HG03469 (cell line): Measurements from ENCODE around the gene VSTM2B.

Experiments used
- ATAC-seq: cut with Tn5 transposase; IDR thresholded peaks from one replicate; pipeline ENCODE4 v1.9.1; 2021; ENCODE audit warnings: mild to moderate bottlenecking, moderate library complexity, moderate number of reproducible peaks; ENCODE audit not compliant: unreplicated experiment

The VSTM2B gene

DNA sequence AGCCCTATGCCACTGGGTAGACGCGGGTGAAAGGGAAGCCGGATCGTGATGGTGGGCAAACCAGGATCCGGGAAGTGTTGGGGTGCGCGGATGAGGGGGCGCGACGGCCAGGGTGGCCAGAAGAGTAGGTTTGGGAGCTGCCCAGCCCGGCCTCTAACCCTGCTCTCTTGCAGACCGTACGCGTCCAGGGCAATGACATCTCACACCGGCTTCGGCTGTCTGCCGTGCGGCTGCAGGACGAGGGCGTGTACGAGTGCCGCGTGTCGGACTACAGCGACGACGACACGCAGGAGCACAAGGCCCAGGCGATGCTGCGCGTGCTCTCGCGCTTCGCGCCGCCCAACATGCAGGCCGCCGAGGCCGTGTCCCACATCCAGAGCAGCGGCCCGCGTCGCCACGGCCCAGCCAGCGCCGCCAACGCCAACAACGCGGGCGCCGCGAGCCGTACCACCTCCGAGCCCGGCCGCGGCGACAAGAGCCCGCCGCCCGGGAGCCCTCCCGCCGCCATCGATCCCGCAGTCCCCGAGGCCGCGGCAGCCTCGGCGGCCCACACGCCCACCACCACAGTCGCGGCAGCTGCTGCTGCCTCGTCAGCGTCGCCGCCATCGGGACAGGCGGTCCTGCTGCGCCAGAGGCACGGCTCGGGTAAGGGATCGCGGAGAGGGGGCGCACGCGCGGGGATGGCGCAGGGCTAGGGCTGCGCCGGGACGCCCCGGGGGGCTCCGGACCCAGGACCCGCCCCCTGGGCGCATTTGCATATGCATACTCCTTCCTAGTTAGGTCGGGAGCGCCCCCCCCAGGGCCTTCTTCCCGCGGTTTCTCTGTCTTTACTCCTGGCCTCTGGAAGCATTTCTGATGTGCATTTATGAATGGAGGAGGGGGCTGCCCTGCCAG, 4.1 kb downstream of the VSTM2B start:
- no peak for ATAC-seq

DNA sequence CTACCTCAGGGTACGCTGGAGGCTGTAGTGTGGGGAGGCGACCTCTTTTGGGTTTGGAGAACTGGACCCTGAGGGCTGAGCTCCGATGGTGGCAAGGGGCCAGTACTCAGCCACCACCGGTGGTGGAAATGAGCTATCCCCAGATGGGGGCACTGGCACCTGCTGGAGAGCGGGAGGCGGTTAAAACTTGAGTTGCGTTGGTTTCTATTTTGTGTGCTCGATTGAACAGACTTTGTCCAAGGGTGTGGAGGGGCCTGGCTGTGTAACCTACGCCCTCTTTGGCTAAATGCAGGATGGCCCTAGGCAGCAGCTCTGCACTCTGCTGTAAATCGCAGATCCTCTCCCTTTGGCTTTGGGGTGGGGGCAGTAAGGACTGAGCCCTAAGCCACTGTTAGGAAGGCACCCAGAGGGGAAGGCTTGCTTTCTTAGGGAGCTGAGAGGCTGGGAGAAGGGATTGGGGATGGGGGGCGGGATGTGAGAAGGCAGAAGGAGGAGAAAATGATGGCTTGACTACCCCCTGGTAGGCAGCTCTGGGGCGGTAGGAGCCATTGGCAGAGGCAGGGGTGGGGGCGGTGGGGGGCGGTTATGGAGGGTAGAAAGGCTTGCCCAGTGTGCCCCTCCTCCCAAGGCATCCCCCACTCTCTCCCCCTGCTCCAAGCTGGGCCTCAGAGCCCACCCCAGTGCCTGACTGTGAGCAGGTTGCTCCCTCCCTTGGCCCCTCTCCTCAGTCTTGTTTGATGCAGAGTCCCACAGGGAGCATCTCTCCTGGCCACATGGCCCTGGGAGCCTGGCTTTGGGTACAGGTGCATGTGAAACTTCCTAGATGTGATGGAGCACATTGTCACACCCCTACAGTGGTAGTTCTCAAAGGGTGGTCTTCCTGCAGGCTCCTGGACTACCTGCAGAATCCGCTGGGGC, 5.0 kb downstream of the VSTM2B start:
- no peak for ATAC-seq

DNA sequence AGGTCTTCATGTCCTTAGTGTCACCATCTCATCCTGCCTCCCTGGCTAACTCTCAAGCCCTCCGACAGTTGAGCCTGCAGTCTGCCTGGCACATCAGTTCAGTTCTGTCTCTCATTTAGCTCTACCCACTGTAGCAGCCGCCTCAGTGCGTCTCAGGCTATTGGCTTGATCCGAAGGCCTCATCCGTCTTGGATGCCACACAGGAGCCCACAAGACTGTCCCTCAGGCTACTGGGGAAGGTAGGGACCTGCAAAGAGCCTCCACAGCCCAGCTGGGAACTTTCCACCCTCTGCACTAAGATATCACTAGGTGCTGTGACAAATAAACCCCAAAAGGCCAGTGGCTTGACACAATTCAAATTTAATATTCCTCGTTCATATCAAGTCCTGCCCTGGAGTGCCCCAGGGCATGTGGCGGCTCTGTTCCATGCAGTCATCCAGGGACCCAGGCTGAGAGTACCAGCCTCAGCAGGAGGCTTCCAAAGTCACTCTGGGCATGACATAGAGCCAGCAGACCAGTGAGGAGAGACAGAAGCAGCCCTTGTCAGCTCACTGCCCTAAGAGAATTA, 5.7 kb downstream of the VSTM2B start:
- ATAC-seq, result no peak

DNA sequence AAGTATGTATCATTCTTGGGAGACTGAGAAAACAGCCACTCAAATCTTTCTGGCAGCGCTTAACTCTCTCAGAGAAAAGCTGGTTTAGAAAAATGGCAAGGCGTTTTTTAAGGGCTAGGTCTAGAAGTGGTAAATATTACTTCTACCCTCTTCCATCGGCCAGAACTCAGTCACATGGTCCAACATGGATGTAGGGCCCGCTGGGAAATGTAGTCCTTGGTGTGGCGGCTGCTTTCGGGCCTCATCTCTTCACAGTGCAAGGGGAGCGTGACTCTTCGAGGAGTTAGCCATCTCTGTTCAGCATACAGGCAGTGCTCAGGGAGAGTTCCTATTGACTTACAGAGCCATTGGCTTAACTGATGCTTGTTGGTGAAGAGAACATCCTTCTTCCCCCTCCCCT, 6.3 kb downstream of the VSTM2B start:
- no peak for ATAC-seq

DNA sequence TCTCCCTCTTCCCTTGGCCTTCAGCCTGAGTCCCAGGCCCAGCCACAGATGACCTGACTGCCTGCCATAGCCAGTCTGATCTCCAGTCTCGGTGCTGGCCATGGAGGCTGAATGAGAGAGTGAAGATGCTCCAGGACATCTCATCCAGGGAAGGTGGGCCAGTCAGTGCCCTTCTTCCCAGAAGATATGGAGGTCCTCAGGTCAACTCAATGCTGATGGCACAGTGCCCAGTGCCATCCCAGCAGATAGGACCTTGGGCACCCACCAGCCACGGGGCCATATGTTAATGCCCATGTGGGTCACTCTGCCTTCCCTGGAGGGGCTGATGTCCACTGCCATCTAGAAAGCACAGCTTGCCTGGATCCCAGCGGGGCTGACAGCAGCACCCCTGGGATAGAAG, 7.2 kb downstream of the VSTM2B start:
- no peak for ATAC-seq

DNA sequence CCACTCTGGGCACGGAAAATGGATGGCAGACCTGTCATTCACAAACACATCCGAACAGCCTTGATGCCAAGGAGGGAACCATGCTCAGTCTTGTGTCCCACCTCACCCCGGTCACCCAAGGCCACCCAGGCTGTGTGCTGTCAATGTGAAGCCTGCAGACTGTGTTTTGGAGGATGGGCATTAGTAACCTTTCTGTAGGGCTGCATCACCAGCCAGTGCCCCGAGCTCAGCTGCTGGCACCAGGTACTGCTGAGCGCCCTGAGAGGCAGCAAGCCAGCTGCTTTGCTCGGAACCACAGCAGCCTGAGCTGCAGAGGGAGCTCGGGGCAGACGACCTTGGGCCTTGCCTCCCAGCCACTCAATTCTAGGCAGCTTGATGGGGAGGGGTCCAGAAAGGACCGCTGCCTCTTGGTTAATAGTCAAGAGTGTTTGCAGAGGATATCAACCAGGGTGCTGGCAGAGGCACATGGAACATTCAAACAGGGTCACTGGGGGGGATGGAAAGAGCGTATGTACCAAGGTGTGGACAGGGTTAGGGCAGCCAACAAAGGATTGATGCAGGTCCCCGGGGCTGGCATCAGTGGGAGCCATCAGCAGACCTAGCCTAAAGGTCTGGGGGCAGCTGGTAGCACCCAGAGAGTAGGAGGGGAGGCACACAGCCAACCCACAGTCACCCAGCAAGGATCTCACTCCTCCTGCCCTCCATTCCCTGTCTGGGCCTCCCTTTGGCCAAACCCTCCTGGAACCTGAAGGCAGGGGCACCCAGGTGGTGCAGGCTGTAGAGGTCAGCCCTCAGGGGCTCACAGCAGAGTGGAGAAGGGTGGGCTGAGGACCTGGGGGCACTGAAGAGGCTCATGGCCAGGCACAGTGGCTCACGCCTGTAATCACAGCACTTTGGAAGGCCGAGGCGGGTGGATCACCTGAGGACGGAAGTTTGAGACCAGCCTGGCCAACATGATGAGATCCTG, 8.1 kb downstream of the VSTM2B start:
- no peak for ATAC-seq

DNA sequence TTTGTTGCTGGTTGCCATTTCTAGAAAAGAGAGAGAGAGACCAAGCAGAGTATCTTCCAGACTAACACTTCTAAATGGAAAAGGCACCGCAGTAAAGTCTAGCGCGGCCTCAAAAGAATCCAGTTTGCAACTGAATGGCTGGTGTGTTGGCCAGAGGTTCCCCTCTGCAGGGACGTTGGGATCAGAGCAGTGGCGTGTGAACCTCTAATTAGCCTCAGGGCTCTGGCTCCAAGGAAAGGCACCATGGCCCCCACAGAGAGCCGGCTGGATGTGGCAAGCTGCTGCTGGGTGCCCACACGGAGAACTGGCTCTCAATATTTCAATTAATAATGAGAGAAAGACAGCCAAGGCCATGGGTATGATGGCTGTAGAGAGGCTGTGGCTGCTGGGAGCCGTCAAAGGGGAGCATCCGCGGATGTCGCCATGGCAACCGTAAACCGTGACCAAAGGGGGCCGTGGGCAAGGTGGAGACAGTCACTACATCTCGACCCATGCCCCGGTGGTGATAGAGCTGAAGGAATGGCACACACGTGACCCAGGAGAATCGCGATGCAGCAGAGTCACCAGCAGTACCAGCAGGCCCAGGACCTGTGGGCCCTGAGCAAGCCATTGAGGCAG, 9.5 kb downstream of the VSTM2B start:
- ATAC-seq, result no peak

DNA sequence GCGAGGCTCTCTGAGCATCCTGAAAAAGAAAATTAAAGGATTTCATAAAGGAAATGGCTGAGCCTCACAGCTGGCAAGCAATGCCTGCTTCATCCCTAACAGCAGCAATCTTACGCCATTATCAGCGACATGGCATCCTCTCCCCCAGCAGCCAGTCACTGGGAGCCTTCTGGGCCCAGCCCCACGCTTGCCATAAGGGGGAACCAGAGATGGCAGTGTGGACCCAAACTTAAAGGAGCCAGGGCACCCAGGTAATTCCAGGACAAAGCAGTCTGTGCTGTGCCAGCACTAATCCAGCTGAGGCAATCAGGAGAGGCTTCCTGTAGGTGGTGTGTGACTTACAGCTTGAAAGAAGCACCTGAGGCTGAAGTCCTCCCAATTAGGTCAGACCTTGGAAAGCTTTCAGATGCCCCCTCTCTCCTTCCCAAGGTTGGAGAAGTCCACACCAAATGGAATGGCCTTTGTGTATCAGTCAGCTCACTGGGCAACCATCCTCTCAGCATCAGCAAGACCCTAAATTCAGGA, 10.3 kb downstream of the VSTM2B start:
- no peak for ATAC-seq

DNA sequence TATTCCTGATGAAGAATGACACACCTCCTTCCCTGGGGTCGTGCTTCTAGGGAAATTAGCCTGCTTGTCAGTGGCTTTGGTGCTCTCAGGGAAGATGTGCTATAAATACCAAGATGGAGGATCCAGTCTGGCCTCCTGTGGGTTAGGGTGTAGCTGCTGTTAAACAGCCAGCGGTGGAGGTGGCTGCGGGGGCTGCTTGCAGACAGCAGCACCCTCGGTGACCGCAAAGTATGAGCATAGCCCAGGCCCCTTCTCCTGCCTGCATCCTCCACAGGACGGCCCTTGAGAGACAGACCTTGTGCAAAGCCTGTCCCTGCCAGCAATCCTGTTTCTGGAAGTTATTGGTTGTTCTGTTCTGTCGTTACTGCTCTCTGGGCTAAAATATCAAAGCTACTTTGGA, 11.4 kb downstream of the VSTM2B start:
- no peak for ATAC-seq

DNA sequence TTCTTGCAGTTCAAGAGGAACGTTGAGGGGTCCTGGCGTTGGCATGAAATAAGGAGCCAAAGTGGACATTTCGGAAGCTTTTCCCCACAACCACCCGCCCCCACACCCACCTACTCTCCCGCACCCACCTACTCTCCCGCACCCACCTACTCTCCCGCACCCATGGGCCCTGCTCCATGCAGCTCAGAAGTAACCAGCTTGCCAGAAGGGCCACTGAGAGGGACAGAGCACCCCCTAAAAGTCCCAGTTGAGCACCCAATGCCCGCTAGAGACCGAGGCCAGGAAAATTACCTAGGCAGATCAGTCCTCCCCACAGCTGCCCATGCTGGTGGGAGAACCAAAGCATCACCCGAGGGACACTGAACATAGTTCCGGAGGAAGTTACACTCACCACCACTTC, 11.8 kb downstream of the VSTM2B start:
- no peak for ATAC-seq

DNA sequence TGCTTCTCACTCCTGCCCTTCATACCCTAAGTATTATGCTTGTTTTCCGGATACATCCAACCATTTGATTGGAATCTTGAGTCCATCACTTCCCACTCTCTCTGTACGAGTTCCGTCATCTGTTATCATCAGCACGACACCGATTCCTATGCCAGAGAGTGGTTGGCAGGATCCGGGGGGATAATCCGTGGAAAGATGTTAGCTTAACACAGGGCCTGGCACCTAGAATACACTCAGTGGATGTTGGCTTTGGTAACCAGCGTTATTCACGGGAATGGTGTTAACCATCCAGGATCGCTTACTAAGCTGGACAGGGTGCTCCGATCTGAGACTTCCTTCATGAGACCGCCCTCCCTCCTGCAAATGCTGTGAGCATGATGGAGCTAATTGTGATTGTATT, 12.4 kb downstream of the VSTM2B start:
- no peak for ATAC-seq

DNA sequence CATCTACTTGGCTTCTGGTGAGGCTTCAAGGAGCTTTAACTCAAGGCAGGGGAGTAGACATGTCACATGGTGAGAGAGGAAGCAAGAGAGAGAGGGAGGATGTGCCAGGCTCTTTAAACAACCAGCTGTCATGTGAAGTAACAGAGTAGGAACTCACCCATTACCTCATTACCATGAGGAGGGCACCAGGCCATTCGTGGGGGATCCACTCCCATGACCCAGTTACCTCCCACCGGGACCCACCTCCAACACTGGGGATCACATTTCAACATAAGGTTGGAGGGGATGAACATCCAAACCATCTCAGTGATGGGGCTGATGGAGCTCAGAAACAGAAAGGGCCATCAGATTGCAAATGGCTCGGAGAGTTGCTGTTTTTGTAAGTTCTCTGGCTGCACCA, 12.9 kb downstream of the VSTM2B start:
- ATAC-seq, result no peak

DNA sequence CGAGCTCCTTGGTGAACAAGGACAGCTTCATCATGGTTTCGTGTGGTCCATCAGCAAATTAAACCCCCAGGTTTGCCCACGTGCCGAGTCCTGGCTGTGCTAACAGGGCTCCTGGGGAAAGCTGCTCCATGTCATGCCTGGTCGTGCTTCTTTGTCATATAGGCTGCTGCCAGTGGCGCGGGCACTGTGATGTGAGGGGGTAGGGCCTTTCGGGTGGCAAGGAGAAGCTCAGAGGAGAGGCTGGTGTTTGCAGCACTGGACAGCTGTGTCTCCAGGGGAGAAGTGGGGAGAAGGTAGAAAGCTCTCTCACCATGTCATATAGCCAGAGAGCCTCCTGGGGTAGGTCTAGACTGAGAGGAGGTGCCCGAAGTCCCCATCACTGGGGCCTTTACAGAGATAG, 13.3 kb downstream of the VSTM2B start:
- ATAC-seq, result no peak

DNA sequence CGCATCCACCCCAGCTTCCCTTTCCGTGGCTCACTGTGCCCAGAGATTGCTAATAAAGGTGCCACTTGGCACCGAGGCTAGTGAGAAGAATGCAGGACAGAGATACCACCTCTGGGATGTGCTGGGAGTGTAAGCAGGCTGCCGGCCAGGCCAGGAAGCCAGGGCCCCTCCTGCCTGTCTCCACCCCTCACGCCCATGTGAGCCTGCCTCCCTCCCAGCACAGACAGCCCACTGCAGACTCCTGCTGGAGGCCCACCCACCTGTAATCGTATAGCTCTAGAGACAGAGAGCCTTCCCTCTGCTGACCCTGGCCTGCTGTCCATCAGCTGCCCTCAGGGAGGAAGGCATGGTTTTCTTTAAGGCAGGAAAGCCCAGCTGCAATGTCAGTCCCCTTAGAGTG, 13.9 kb downstream of the VSTM2B start:
- no peak for ATAC-seq

DNA sequence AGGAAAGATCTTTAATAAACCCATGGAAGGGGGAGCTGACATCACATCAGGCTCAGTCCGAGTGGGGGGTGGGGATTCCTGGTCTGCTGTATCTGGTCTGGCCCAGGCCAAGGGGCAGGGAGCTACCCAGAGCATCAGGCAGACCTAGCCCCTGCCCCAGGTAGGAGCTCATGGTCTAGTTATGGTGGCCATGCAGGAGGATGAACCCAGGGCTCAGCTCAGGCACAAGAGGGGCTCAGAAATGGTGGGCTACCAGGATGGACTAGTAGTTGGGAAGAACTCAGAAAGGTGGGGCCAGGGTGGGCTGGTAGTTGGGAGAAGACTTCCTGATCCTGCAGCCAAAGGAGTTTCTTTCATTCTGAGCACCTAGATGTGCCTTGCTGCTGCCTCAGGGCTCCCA, 14.3 kb downstream of the VSTM2B start:
- no peak for ATAC-seq

DNA sequence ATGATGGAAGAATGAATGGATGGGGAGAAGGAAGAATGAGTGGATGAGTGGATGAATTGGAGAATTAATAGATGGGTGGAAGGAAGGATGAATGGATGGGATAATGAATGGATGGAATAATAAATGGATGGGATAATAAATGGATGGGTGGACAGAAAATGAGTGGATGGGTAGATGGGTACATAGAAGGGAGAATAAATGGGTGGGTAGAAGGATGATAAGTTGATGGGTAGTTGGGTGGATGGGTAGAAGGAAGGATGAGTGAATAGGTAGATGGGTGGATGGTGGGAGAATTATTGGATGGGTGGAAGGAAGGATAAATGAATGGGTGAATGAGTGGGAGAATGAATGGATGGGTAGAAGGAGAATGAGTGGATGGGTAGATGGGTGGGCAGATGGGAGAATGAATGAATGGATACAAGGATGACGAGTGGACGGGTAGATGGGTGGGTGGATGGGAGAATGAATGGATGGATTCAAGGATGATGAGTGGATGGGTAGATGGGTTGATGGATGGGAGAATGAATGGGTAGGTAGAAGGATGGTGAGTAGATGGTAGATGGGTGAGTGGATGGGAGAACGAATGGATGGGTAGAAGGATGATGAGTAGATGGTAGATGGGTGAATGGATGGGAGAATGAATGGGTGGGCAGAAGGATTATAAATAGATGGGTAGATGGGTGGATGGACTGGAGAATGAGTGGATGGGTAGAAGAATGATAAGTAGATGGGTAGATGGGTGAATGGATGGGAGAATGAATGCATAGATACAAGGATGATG, 15.9 kb downstream of the VSTM2B start:
- no peak for ATAC-seq

DNA sequence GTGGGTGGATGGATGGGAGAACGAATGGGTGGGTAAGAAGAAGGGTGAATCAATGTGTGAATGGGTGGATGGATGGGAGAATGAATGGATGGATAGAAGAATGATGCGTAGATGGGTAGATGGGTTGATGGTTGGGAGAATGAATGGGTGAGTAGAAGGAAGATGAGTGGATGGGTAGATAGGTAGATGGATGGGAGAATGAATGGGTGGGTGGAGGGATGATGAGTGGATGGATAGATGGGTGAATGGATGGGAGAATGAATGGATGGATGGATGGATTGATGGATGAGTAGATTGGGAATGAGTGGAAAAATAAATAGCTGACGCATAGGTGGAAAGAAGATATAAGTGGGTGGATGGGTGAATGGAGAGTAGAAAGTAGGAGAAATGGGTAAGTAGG, 16.5 kb downstream of the VSTM2B start:
- ATAC-seq, result no peak

DNA sequence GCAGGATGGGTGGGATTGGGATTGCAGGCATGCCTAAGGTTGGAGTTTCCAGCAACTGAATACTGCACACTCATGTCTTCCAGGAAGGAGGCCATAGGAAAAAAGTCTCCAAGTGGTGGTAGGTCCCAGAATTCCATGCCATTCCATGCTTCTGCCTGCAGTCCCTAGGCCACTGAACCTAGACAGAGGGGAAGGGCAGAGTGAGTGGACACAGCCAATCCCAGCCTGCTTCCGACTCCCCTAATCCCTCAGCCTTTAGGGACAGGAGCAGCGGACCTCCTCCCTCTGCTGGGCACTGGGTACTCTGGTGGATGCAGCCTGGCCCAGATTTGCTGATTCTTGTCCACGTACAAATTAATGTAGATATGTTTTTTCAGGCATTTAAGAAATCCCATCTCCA, 17.0 kb downstream of the VSTM2B start:
- ATAC-seq, result no peak

DNA sequence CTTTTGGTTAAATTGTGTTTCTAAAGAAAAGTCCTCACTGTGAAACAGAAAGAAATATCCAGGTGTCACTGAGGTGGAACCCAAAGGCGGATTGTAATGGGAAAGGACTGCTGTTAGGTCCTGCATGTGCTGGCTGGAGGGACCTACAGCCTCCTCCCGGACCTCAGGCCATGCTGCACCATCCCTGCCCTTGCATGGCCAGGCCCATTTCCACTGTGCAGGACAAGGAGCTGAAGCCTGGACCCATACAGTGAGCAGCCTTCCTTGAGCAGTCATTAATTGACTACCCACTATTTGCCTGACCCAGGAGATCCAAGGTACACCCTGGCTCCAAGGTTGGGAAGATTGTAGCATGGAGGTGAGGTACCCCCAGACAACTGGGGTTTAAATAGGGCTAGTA, 17.6 kb downstream of the VSTM2B start:
- no peak for ATAC-seq
